NB4 (cell line): ENCODE data around the gene KIF1A.

Experiments used
- CTCF ChIP-seq: IDR thresholded peaks from one replicate; pipeline ENCODE4 v1.5.1; 2012; ENCODE audit warnings: low read depth, low read length
- MYC ChIP-seq: IDR thresholded peaks from 2 replicates; pipeline ENCODE4 v1.6.1; 2011; ENCODE audit warnings: low read depth, low read length
- POLR2A ChIP-seq: IDR thresholded peaks from 2 replicates; pipeline ENCODE4 v1.6.1; 2011; ENCODE audit warnings: mild to moderate bottlenecking; ENCODE audit not compliant: insufficient read length; ENCODE audit errors: extremely low read depth

DNA sequence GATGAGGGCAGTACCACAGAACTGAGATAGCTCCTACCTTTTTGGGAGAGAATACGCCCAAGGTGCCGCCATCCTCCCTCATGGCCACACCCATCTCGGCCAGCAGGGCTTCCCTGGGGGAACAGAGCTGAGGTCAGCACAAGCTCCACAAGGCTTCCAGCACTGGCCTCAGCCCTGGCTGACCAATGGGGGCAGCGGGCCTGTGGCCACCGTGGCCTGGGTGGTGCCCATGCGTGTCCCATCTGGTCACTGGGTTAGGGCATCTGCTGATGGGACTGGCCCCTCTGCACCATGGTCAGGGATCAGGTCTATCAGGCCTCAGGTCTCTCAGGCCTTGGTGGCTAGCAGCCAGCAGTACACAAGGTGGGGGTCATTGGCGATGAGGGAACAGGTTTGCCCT lies 50.9 kb downstream of the KIF1A start:
- TF ChIP-seq CTCF, result no peak
- TF ChIP-seq MYC, result no peak
- no peak for TF ChIP-seq POLR2A
